HG03095 (cell line): ENCODE measurements around the gene C9orf72.
"Not testable (repeated sequence)": the region's sequence is repeated elsewhere in the genome, so short reads cannot be mapped to it uniquely, and the experiment has no call there.

ENCODE experiments used
- ATAC-seq: cut with Tn5 transposase; IDR thresholded peaks from one replicate; pipeline ENCODE4 v1.9.1; 2021; ENCODE audit warnings: moderate library complexity; ENCODE audit not compliant: unreplicated experiment

Gene C9orf72

GRCh38 chr9:27519466-27520465 is 53.5 kb downstream of the C9orf72 start:
- no peak for ATAC-seq

GRCh38 chr9:27518809-27519208 is 54.5 kb downstream of the C9orf72 start:
- ATAC-seq, result no peak

- ATAC-seq, result no peak
Observed at GRCh38 chr9:27518006-27518405, 55.3 kb downstream of the C9orf72 start.

- ATAC-seq, result no peak
Observed at GRCh38 chr9:27514551-27514950, 58.7 kb downstream of the C9orf72 start.

GRCh38 chr9:27511771-27512170 is 61.5 kb downstream of the C9orf72 start:
- no peak for ATAC-seq

GRCh38 chr9:27510780-27511179 is 62.5 kb downstream of the C9orf72 start:
- ATAC-seq, result no peak

GRCh38 chr9:27506981-27507380 is 66.3 kb downstream of the C9orf72 start:
- no peak for ATAC-seq

GRCh38 chr9:27505744-27506161 is 67.5 kb downstream of the C9orf72 start:
- no peak for ATAC-seq

GRCh38 chr9:27504259-27504658 is 69.0 kb downstream of the C9orf72 start:
- no peak for ATAC-seq

GRCh38 chr9:27503623-27504022 is 69.7 kb downstream of the C9orf72 start:
- ATAC-seq, result no peak

GRCh38 chr9:27500902-27501301 is 72.4 kb downstream of the C9orf72 start:
- not testable (repeated sequence) for ATAC-seq

GRCh38 chr9:27499451-27499850 is 73.8 kb downstream of the C9orf72 start:
- ATAC-seq, result no peak

GRCh38 chr9:27497883-27498417 is 75.3 kb downstream of the C9orf72 start:
- no peak for ATAC-seq
